SK-N-SH (cell line): Measurements from ENCODE around the gene SUN2. TPM values are rescaled to one million over a fixed set of nuclear protein-coding genes. Genes with fewer than 3 reads are reported as not detected.

Source experiments
- CTCF ChIA-PET: fragments of 300-600, 350-600 bp; formaldehyde crosslinking; extraction: SDS; loops from one replicate; lab custom pipeline; 2021; lab: Yijun Ruan, JAX
- POLR2A ChIA-PET: fragments of 350-600 bp; sonication (Branson Sonifier 250); formaldehyde crosslinking; extraction: SDS; loops from one replicate; lab custom pipeline; 2020; ENCODE audit warnings: antibody characterized with exemption, inconsistent platforms; lab: Yijun Ruan, JAX
- DNase-seq: peaks from one replicate; pipeline ENCODE4 v3.0.0; 2012
- H2AFZ ChIP-seq: fragments of 200-600 bp; sonication (generic); 2 replicates; pipeline ENCODE4 v1.8.1; 2016; ENCODE audit warnings: antibody characterized with exemption, mild to moderate bottlenecking, low read depth
- H3F3A ChIP-seq: fragments of 200-600 bp; sonication (generic); replicated peaks from 2 replicates; pipeline ENCODE3; 2016; ENCODE audit warnings: antibody characterized with exemption, mild to moderate bottlenecking; ENCODE audit not compliant: insufficient read depth
- H3K27ac ChIP-seq, 2 experiments: fragments of 200-500 bp in 1 of 2; fragments of 200-600 bp in 1 of 2; sonication (Bioruptor generic) in 1 of 2; sonication (generic), shearing (Covaris generic) in 1 of 2; 2 replicates each; pipeline versions ENCODE4 v1.5.1 to v1.6.1; 2014 to 2016; ENCODE audit warnings: low read depth in 2 of 2, inconsistent platforms in 1 of 2, low read length in 1 of 2, mild to moderate bottlenecking in 1 of 2, mixed read lengths in 1 of 2
- H3K27me3 ChIP-seq: fragments of 200-600 bp; sonication (generic), shearing (Covaris generic); 2 replicates; pipeline ENCODE4 v1.6.1; 2016; ENCODE audit warnings: mixed run types; ENCODE audit not compliant: insufficient read depth
- H3K36me3 ChIP-seq, 2 experiments: fragments of 200-500 bp in 1 of 2; fragments of 200-600 bp in 1 of 2; sonication (Bioruptor generic) in 1 of 2; sonication (generic) in 1 of 2; replicated peaks in 1 of 2; 2 replicates each; pipeline versions ENCODE3 to v1.5.1; 2014 to 2016; ENCODE audit warnings: low read length in 1 of 2, mild to moderate bottlenecking in 1 of 2; ENCODE audit not compliant: insufficient read depth in 2 of 2, control insufficient read depth in 1 of 2
- H3K4me1 ChIP-seq, 2 experiments: fragments of 200-500 bp in 1 of 2; fragments of 200-600 bp in 1 of 2; sonication (Bioruptor generic) in 1 of 2; sonication (generic), shearing (Covaris generic) in 1 of 2; 2 replicates each; pipeline versions ENCODE4 v1.5.1 to v1.6.1; 2014 to 2016; ENCODE audit warnings: low read depth in 1 of 2, low read length in 1 of 2, mixed run types in 1 of 2; ENCODE audit not compliant: insufficient read depth in 2 of 2, control insufficient read depth in 1 of 2
- H3K4me2 ChIP-seq: fragments of 200-600 bp; sonication (generic), shearing (Covaris generic); 2 replicates; pipeline ENCODE4 v1.6.1; 2017; ENCODE audit warnings: mixed run types
- H3K4me3 ChIP-seq, 2 experiments: fragments of 200-500 bp in 1 of 2; fragments of 200-600 bp in 1 of 2; sonication (Bioruptor generic) in 1 of 2; sonication (generic), shearing (Covaris generic) in 1 of 2; 2 replicates each; pipeline versions ENCODE4 v1.5.1 to v1.8.1; 2014 to 2016; ENCODE audit warnings: low read depth in 2 of 2, inconsistent platforms in 1 of 2, low read length in 1 of 2, mild to moderate bottlenecking in 1 of 2, mixed read lengths in 1 of 2, moderate library complexity in 1 of 2
- H3K79me2 ChIP-seq: fragments of 200-600 bp; sonication (generic); 2 replicates; pipeline ENCODE4 v1.8.1; 2017; ENCODE audit warnings: mild to moderate bottlenecking; ENCODE audit not compliant: insufficient read depth
- H3K9ac ChIP-seq: fragments of 200-600 bp; sonication (generic); 2 replicates; pipeline ENCODE4 v1.6.1; 2017; ENCODE audit warnings: mixed run types
- H3K9me2 ChIP-seq: fragments of 200-600 bp; sonication (generic); 2 replicates; pipeline ENCODE4 v1.6.1; 2017; ENCODE audit warnings: mixed run types
- H3K9me3 ChIP-seq: fragments of 200-600 bp; sonication (generic); 2 replicates; pipeline ENCODE4 v1.6.1; 2017; ENCODE audit warnings: mixed run types, mild to moderate bottlenecking, moderate library complexity
- H4K20me1 ChIP-seq: fragments of 200-600 bp; sonication (generic); 2 replicates; pipeline ENCODE4 v1.6.1; 2017; ENCODE audit warnings: mild to moderate bottlenecking, mixed run types; ENCODE audit not compliant: insufficient read depth
- CTCF ChIP-seq: fragments of 200-600 bp; sonication (generic); IDR thresholded peaks from 2 replicates; pipeline ENCODE4 v1.6.1; 2017; ENCODE audit warnings: antibody characterized with exemption, mild to moderate bottlenecking, moderate library complexity
- ELF1 ChIP-seq: IDR thresholded peaks from 2 replicates; pipeline ENCODE4 v1.4.0; 2012
- EP300 ChIP-seq, 2 experiments: IDR thresholded peaks; 2 replicates each; pipeline versions ENCODE4 v1.4.0 to v1.6.1; 2012; ENCODE audit warnings: borderline replicate concordance in 1 of 2, low read depth in 1 of 2, low read length in 1 of 2
- GABPA ChIP-seq: IDR thresholded peaks from 2 replicates; pipeline ENCODE4 v1.4.0; 2012; ENCODE audit warnings: low read depth, mild to moderate bottlenecking
- IRF3 ChIP-seq: fragments of 150-350 bp; IDR thresholded peaks from 2 replicates; pipeline ENCODE4 v1.6.1; 2016; ENCODE audit warnings: mild to moderate bottlenecking, low read depth, low read length
- JUND ChIP-seq: IDR thresholded peaks from 2 replicates; pipeline ENCODE4 v1.4.0; 2012
- MEF2A ChIP-seq: IDR thresholded peaks from 2 replicates; pipeline ENCODE4 v1.4.0; 2012; ENCODE audit warnings: low read depth, borderline replicate concordance
- MXI1 ChIP-seq: IDR thresholded peaks from 2 replicates; pipeline ENCODE4 v1.6.1; 2012; ENCODE audit warnings: mild to moderate bottlenecking, low read depth, low read length, improper control_type of control experiment
- NFIC ChIP-seq: IDR thresholded peaks from 2 replicates; pipeline ENCODE4 v1.4.0; 2012; ENCODE audit warnings: borderline replicate concordance
- POLR2AphosphoS5 ChIP-seq: IDR thresholded peaks from 2 replicates; pipeline ENCODE4 v1.6.1; 2012; ENCODE audit warnings: low read depth, low read length
- RFX5 ChIP-seq: IDR thresholded peaks from 2 replicates; pipeline ENCODE4 v1.6.1; 2012; ENCODE audit warnings: mild to moderate bottlenecking, improper control_type of control experiment, low read length
- SMC3 ChIP-seq: IDR thresholded peaks from 2 replicates; pipeline ENCODE4 v1.6.1; 2012; ENCODE audit warnings: low read depth, low read length, improper control_type of control experiment
- WGBS: methylation state at CpG from one replicate; pipeline ENCODE4 v1.1.6; 2017; ENCODE audit warnings: low lambda C conversion rate; 5-methylcytosine and 5-hydroxymethylcytosine counted together
- polyA plus RNA-seq, 3 experiments: library from polyadenylated mRNA; depleted of rRNA; stranded (reverse); fragments of >200 nt; gene quantifications; 2 replicates each; pipeline ENCODE4 v1.2.3, GENCODE V29; 2012
- TF ChIP-seq, protein P1 (sequence below): IDR thresholded peaks from 2 replicates; pipeline ENCODE4 v1.4.0; 2012; ENCODE audit warnings: low read depth
- TF ChIP-seq, protein P2 (sequence below): fragments of 150-350 bp; IDR thresholded peaks from 2 replicates; pipeline ENCODE4 v1.6.1; 2017; ENCODE audit warnings: antibody characterized with exemption, low read length, low read depth, borderline replicate concordance
- TF ChIP-seq, protein P3 (sequence below): IDR thresholded peaks from 2 replicates; pipeline ENCODE4 v1.4.0; 2012; ENCODE audit warnings: low read depth, borderline replicate concordance
- TF ChIP-seq, protein P4 (sequence below): IDR thresholded peaks from 2 replicates; pipeline ENCODE4; 2012

Gene SUN2
- polyA plus RNA-seq, 1 of the 3 experiments (the other 2 are of a cell fraction): 10.2 TPM

DNA sequence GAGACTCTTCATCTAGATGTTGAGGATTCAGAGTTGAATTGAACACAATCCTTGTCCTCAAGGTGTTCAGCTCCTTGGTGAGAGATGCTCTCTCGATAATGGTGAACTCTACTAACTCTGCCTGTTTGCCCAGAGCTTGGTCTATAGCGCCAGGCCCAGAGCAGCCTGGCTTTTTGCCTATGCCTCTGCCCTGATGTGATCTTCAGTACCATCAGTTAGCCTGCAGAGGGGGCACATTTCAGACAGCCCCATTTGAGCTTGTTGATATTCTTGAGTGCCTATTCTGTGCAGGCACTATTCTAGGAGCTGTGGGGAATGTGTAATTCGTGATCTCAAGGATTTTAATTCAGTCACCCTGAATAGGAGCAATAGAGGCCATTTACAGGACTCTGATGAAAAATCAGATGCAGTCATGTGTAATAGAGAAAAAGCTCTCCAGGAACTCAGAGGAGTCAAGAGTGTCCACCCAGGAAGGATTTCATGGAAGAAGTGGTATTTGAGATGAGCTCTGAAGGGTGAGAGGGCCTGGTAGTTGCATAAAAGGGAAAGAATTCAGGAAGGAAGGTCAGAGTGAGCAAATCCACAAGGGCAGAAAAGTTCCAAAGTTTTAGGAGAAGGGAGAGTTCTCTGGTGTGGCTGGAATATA is 30.7 kb downstream of the SUN2 start:
- TF ChIP-seq RFX5 (no peak), NFIC (no peak), MEF2A (no peak), GABPA (no peak), CTCF (peak; percentile 52), IRF3 (no peak), JUND (no peak)
- TF ChIP-seq, protein P1, sequence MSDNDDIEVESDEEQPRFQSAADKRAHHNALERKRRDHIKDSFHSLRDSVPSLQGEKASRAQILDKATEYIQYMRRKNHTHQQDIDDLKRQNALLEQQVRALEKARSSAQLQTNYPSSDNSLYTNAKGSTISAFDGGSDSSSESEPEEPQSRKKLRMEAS: no peak
- Histone ChIP-seq H3K9ac (no peak overlapping the region), H3K4me3 (no peak overlapping the region), H2AFZ (no peak overlapping the region), H3K36me3 (peaks cover 0 to 34% of the 10 kb centered on the region in 2 experiments), H4K20me1 (no peaks in the 10 kb centered on the region), H3K79me2 (no peaks in the 10 kb centered on the region), H3K9me3 (no peaks in the 10 kb centered on the region), H3K4me2 (no peak overlapping the region), H3K27ac (no peak overlapping the region), H3K4me1 (no peaks in the 10 kb centered on the region), H3F3A (no peaks in the 10 kb centered on the region), H3K9me2 (no peaks in the 10 kb centered on the region), H3K27me3 (no peaks in the 10 kb centered on the region)
- POLR2A ChIA-PET: no interaction called here
- CTCF ChIA-PET: interaction anchor here (0.6 to 2.1 kb wide), 6 partner anchors 9 to 38 kb away, joined by 3 to 8 read pairs (median 3); no protein-coding TSS in a partner anchor
- DNase-seq: peak; percentile 44
- 46% methylated on average over 2 of the region's 3 CpGs for WGBS

DNA sequence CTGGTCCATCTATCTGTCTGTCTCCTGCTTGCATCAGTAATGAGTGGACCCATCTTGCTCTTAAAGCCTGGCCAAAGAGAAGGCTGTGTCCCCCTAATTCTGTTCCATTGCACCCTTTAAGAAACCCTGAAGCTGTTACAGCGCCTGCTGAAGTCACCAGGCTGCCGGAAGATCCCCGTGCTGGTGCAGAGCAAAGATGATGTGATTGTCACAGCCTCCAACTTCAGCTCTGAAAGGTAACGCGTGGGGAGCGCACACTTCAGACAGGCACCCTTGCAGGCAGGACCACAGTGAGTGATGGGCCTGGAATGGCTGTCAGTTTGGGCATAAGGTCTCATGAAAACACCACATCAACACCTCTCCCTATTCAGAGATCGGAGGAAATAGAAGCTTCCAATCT is 31.6 kb downstream of the SUN2 start:
- Histone ChIP-seq H3K4me1 (no peaks in the 10 kb centered on the region), H3K4me2 (no peak overlapping the region), H3K4me3 (no peak overlapping the region), H4K20me1 (no peaks in the 10 kb centered on the region), H3K27ac (no peak overlapping the region), H2AFZ (no peak overlapping the region), H3K9me3 (no peaks in the 10 kb centered on the region), H3K9me2 (no peaks in the 10 kb centered on the region), H3K9ac (no peak overlapping the region), H3K36me3 (peaks cover 0 to 29% of the 10 kb centered on the region in 2 experiments), H3K27me3 (no peaks in the 10 kb centered on the region), H3K79me2 (no peaks in the 10 kb centered on the region), H3F3A (no peaks in the 10 kb centered on the region)
- 100% methylated on average over 5 of the region's 7 CpGs for WGBS
- DNase-seq: no peak
- ChIA-PET CTCF (interaction anchor here (0.6 to 1.2 kb wide), 5 partner anchors 11 to 40 kb away, joined by 3 read pairs; no protein-coding TSS in a partner anchor), POLR2A (no interaction called here)
- no peak for TF ChIP-seq MXI1
- TF ChIP-seq, protein P2, sequence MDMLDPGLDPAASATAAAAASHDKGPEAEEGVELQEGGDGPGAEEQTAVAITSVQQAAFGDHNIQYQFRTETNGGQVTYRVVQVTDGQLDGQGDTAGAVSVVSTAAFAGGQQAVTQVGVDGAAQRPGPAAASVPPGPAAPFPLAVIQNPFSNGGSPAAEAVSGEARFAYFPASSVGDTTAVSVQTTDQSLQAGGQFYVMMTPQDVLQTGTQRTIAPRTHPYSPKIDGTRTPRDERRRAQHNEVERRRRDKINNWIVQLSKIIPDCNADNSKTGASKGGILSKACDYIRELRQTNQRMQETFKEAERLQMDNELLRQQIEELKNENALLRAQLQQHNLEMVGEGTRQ: no peak
- TF ChIP-seq POLR2AphosphoS5: no peak
- no peak for TF ChIP-seq SMC3
- TF ChIP-seq, protein P1: no peak
- TF ChIP-seq, protein P3, sequence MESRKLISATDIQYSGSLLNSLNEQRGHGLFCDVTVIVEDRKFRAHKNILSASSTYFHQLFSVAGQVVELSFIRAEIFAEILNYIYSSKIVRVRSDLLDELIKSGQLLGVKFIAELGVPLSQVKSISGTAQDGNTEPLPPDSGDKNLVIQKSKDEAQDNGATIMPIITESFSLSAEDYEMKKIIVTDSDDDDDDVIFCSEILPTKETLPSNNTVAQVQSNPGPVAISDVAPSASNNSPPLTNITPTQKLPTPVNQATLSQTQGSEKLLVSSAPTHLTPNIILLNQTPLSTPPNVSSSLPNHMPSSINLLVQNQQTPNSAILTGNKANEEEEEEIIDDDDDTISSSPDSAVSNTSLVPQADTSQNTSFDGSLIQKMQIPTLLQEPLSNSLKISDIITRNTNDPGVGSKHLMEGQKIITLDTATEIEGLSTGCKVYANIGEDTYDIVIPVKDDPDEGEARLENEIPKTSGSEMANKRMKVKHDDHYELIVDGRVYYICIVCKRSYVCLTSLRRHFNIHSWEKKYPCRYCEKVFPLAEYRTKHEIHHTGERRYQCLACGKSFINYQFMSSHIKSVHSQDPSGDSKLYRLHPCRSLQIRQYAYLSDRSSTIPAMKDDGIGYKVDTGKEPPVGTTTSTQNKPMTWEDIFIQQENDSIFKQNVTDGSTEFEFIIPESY: no peak
- TF ChIP-seq, protein P4, sequence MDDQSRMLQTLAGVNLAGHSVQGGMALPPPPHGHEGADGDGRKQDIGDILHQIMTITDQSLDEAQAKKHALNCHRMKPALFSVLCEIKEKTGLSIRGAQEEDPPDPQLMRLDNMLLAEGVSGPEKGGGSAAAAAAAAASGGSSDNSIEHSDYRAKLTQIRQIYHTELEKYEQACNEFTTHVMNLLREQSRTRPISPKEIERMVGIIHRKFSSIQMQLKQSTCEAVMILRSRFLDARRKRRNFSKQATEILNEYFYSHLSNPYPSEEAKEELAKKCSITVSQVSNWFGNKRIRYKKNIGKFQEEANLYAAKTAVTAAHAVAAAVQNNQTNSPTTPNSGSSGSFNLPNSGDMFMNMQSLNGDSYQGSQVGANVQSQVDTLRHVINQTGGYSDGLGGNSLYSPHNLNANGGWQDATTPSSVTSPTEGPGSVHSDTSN: no peak
- TF ChIP-seq ELF1: no peak
- TF ChIP-seq EP300 (IDR thresholded peaks at IDR 0.05; ENCODE audit: borderline replicate concordance in 1 of 2, low read depth in 1 of 2, low read length in 1 of 2): no peak
- TF ChIP-seq CTCF: no peak
